Fibroblast of skin of abdomen (primary cell): ENCODE results near the gene UGP2.
"Not testable (repeated sequence)": the region's sequence is repeated elsewhere in the genome, so short reads cannot be mapped to it uniquely, and the experiment has no call there.

Experiments
- DNase-seq: peaks from one replicate; pipeline ENCODE4 v3.0.0-alpha.2; 2013

UGP2 gene

GRCh38 chr2:63840081-63840784 lies 1.5 kb upstream of the UGP2 start:
- DNase-seq, result no peak

DNA sequence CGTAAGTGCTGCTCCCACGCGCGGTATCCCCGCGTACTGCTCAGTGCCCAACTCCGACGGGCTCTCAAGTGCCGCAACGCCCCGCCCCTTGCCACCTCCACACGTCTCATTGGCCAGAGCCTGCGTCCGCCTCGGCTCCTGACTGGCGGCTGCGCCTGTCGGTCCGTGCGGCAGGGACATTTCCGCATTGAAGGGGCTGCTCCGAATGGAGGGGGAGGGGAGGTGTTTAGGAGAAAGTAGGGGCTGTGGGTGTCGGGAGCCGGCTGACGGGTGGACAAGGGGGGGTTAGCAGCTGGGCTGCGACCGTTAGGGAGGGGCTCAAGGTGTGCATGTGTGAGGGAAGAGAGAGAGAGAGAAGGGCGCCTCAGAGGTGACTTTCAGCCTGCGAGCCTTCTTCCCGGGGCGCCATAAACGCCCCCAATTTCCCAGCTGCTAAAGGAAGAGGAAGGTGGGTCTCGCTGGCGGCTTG lies 877 bp upstream of the UGP2 start:
- peak; percentile 98 for DNase-seq

GRCh38 chr2:63842149-63843061 lies 709 bp downstream of the UGP2 start:
- DNase-seq, result peak; percentile 62

DNA sequence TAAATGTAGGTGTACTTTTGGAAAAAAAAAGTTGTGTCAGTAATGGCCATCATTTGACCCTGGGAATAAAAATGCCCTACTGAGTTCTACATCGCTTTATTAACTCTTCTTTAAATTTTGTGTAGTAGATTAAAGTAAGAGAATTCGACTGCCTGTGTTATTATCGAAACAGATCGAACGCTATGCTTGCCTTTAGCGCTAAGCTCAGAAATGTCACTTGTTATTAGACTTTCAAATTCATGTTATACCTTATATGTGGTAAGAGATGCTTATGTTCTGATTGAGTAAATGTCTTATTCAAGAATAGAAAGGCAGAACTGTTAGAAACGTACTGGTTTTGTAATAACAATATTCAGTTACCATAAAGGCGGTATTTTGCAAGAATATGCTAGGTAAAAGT lies 1.4 kb downstream of the UGP2 start:
- no peak for DNase-seq

- no peak for DNase-seq
Observed at GRCh38 chr2:63843791-63844190, 2.1 kb downstream of the UGP2 start.

DNA sequence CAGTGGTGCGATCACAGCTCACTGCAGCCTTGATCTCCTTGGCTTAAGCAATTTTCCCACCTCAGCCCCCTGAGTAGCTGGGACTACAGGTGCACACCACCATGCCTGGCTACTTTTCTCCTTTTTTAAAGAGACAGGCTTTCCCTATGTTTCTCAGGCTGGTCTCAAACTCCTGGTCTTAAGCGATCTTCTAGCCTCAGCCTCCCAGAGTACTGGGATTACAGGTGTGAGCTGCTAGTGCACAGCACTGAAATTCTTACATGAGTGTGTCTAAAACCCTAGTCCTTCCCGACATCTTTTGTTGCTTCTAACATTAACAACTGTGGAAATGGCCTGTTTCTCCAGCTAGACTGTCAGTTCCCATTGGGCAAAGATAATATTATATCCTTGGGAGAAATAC lies 2.9 kb downstream of the UGP2 start:
- no peak for DNase-seq

DNA sequence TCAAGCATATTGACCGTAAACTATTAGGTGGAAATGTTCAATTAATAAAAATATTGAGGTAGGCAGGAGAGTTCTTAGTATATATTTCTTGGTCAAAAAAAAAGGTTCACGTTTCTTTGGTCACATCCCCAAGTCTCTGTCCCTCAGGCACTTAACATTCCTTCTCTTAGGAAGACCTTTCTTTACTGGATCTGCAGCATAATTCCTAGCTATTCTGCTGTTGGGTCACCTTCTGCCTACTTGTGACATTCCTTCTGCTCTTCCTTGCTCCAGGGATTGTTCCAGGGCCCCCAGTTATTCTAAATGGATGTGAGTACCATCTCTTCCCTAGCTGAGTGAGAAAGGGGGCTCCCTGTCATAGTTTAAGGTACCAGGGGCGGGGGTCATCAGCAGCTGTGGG lies 4.2 kb downstream of the UGP2 start:
- no peak for DNase-seq

DNA sequence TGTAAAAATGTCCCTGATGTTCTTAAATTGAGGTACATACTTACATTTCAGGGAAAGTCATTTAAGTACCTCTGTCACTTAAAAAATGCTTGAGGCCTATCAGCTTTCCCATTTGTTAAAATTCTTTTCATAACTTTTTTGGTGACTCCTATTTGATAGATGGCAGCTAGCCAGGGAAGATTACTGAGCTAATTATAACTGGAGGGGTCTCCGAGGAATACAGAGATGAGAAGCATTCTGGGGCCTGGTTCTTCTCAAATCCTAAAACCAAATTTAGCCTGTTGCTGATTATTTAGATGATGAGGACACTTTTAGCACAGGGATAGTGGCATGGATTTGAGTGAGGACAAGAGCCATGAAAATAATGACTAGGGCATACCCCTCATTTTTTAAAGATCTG lies 4.8 kb downstream of the UGP2 start:
- peak; percentile 30 for DNase-seq

GRCh38 chr2:63847571-63847970 lies 5.9 kb downstream of the UGP2 start:
- DNase-seq, result not testable (repeated sequence)

GRCh38 chr2:63849381-63850203 lies 7.9 kb downstream of the UGP2 start:
- peak; percentile 73 for DNase-seq

GRCh38 chr2:63850204-63850571 lies 8.5 kb downstream of the UGP2 start:
- no peak for DNase-seq

DNA sequence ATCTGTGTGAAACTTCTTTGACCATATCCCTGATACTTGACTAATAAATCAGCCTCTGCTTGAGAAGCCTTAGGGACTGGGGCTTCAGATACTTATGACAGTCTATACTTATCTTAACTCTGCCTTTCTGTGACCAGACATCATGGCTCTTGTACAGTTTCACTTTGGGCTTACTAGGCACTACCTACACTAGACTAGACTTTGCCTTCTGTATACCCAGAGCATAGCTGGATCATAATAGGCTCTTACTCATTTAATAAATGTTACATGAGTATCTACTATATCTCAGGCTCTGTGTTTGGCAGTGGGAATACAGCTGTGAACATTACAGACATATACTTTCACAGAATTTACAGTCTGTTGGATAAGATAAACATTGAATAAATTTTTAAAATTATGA lies 9.0 kb downstream of the UGP2 start:
- DNase-seq, result no peak

DNA sequence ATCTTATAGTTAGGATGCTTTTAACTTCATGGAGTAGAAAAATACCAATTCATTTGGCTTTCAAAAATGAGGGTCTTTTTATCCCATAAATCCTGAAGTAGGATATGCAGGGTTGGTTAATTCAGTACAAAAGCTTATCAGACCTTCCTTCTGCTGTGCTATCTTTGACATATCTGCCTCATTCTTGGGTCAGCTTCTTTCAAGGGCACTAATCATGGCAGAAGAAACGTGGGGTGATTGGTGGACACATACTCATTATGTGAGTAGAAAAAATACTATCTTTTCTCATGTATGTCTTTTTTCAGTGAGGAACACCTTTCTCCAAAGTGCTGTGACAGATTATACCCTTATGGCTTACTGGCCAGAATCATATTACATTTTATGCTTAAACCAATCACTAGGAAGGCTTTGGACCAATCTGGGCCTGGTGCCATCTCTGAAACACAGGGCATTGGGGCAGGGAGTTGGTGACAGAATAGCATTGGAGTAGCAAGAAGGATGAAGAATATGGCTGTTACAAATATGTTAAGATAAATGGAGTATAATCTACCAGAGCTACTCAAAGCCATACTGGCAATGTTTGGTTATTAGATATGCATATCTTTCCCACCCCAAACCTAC lies 10.1 kb downstream of the UGP2 start:
- DNase-seq, result no peak

DNA sequence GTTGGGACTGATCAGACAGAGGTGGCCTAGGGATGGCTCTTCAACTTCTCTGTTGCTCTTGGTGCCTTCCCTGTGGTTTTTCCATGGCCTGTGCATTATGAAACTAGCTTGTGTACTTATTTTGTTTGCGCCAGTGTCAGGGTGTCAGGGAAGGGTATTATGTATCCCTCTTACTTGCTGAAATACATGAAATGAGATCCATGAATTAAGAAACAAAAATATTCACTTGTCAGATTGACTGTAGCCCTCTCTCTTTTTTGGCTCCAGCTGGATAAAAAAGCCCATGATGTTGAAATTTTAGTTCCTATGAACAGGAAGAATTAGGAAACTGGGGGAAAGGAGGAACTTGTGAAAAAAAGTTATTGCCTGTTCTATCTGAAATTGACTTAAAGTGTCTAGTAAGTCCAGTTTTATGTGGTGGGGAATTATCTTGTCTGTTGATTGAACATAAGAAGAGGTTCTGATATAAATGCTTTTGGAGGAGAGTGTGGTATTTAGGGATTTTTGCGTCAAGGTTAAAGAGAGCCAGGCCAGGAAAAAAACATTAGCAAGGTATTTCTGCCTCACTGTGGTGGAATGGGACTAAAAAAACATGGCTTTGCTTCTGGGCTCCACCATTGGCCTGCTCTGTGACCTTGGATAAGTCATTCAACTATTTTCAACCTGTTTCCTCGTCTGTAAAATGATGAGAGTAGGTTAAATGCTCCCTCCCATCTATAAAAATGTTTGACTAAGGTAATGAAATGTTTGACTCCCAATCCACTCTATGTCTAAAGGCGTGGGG lies 12.0 kb downstream of the UGP2 start:
- no peak for DNase-seq

DNA sequence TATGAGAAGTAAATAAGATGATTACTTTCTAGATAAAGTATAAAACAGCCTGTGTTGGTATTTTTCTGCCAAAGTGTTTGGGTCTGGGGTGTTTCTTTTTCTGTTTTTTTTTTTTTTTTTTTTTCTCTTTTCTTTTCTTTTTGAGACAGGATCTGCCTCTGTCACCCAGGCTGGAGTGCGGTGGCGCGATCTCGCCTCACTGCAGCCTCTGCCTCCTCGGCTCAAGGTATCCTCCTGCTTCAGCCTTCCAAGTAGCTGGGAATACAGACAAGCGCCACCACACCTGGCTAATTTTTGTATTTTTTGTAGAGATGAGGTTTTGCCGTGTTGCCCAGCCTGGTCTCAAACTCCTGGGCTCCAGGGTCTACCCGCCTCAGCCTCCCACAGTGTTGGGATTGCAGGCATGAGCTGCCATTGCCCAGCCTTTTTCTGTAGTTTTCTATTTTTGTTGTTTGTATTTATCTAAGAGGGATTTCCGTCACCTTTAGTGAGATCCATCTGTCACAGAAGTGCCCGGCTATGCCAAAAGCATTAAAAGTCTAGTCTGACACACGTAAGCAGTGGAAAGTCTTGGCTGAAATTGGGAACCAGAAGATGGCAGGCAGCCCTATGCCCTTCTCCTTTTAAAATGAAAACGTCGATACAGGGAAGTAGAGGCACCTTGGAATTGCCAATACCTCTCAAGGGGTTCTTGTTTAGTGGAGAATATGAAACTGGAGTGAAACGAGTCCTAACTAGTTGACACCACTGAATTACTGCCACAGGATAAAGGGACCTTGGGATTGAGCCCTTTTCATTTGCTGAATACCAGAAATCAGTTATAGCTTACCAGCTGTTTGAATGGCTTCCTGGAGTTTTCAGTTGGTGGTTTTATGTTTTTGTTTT lies 14.0 kb downstream of the UGP2 start:
- DNase-seq, result no peak

DNA sequence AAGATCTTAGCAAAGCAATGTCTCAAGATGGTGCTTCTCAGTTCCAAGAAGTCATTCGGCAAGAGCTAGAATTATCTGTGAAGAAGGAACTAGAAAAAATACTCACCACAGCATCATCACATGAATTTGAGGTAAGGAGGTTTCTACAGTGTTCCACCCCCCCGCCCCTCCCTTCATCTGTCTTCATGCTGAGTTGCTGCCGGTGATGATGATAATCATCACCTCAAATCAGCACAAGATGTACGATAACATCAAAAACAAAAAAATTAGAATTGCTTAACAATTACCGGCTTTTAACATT lies 14.6 kb downstream of the UGP2 start:
- DNase-seq, result no peak

DNA sequence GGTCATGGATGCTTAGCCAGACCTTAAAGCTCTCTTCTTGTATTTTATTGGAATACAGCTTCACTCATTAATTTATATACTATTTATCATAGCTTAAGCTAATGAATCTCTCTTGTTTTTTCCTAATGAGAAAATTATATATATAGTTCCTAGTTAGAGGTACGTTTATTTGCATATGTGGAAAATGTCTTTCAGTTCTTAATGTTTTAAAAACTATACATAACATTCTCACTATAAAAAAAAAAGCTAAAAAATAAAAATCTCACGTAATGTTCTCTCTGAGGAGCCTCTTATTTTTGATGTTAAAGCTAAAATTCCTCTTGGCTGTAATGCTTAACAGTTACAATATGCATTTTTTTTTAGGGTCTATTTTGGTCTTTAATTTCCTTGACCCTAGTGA lies 16.6 kb downstream of the UGP2 start:
- DNase-seq, result no peak

DNA sequence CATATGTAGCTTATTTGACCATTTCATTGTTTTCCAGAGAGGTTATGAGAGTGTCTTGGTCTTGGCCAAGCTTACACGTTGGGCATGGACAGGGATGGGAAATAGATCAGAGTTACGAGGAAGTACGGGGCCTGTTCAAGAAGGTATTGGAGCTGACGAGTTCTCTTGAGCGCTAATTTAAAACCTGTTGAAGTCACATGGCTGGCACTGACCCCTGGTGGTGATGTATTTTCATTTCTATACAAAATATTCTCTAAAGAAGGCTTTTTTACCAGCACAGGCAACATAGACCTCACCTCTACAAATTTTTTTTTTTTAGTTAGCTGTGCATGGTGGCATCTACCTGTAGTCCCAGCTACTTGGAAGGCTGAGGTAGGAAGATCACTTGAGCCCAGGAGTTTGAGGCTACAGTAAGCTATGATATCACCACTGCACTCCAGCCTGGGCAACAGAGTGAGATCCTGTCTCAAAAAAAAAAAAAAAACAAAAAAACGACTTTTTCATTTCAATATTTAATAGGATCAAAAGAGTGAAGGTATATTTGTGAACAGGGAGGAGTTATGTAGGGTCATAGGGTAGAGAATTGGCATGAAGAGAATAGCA lies 19.6 kb downstream of the UGP2 start:
- peak; percentile 68 for DNase-seq

GRCh38 chr2:63862806-63863205 lies 21.1 kb downstream of the UGP2 start:
- no peak for DNase-seq

GRCh38 chr2:63863707-63864106 lies 22.0 kb downstream of the UGP2 start:
- DNase-seq, result no peak
